Stomach (tissue), 9 donors: ENCODE measurements around the gene FBXO44. TPM values are rescaled to one million over a fixed set of nuclear protein-coding genes. Genes with fewer than 3 reads are reported as not detected.

Source experiments
- DNase-seq, 2 donors: peaks; one replicate each; pipeline versions ENCODE4 v3.0.0 to v3.0.0-alpha.2; 2013 to 2019
- H3K27ac ChIP-seq, 5 donors: fragments of 200-600 bp in 4 of 5; sonication (generic) in 4 of 5; one replicate each; pipeline ENCODE4 v1.5.1; 2013 to 2019; ENCODE audit warnings: mild to moderate bottlenecking in 1 of 5, moderate library complexity in 1 of 5
- H3K27me3 ChIP-seq, 3 donors: fragments of 200-600 bp; sonication (generic); one replicate each; pipeline ENCODE4 v1.5.1; 2017 to 2019; ENCODE audit warnings: mixed run types in 1 of 3
- H3K36me3 ChIP-seq, 4 donors: fragments of 200-600 bp; sonication (generic); 1 replicate in 3 of 4; 2 replicates in 1 of 4; pipeline ENCODE4 v1.5.1; 2016 to 2019
- H3K4me1 ChIP-seq, 4 donors: fragments of 200-600 bp; sonication (generic); one replicate each; pipeline ENCODE4 v1.5.1; 2016 to 2019
- H3K4me3 ChIP-seq, 4 donors: fragments of 200-600 bp; sonication (generic) in 3 of 4; one replicate each; pipeline ENCODE4 v1.5.1; 2016 to 2019; ENCODE audit warnings: mild to moderate bottlenecking in 1 of 4
- H3K9me3 ChIP-seq, 4 donors: fragments of 200-600 bp; sonication (generic); one replicate each; pipeline ENCODE4 v1.5.1; 2016 to 2019
- CTCF ChIP-seq, 7 experiments: fragments of 450-650 bp in 4 of 7; fragments of 200-600 bp in 3 of 7; sonication (generic) in 3 of 7; IDR thresholded peaks; one replicate each; pipeline ENCODE4 v1.5.1; 2016 to 2019; ENCODE audit warnings: antibody characterized with exemption in 7 of 7, control low read depth in 2 of 7, mild to moderate bottlenecking in 1 of 7
- EP300 ChIP-seq: sonication (generic); formaldehyde crosslinking; IDR thresholded peaks from one replicate; pipeline ENCODE4 v1.6.1; 2017; ENCODE audit warnings: antibody characterized with exemption
- POLR2A ChIP-seq, 4 donors: fragments of 450-650 bp; IDR thresholded peaks; one replicate each; pipeline ENCODE4 v1.6.1; 2016; ENCODE audit warnings: antibody characterized with exemption in 4 of 4, control low read depth in 2 of 4, mild to moderate bottlenecking in 1 of 4, moderate library complexity in 1 of 4
- POLR2AphosphoS5 ChIP-seq, 3 donors: sonication (generic); formaldehyde crosslinking; IDR thresholded peaks; one replicate each; pipeline ENCODE4 v1.6.1; 2016; ENCODE audit warnings: antibody characterized with exemption in 3 of 3
- WGBS, 5 donors: extraction: QIAGEN DNeasy Blood & Tissue Kit in 3 of 5; methylation state at CpG; one replicate each; pipeline versions ENCODE4 v1.1.5 to v1.1.7; 2013 to 2018; 5-methylcytosine and 5-hydroxymethylcytosine counted together
- intact Hi-C: fragments of 100-400 bp; cut with DNase I; formaldehyde crosslinking; loops from one replicate; pipeline ENCODE4 v1.15.1; 2023; ENCODE audit warnings: low total_unique reads
- polyA plus RNA-seq, 3 donors: library from polyadenylated mRNA; stranded (reverse); fragments of 200-250 nt; gene quantifications; one replicate each; pipeline ENCODE4 v1.2.3, GENCODE V29; 2013
- total RNA-seq, 5 donors: library from RNA; depleted of rRNA; stranded (reverse); fragments of >200 nt; gene quantifications; one replicate each; pipeline versions ENCODE4 v1.1.0 to v1.2.3, GENCODE V29; 2014 to 2016
- donor health status: healthy with polysubstance abuse.
- donor health status: Bipolar disorder and iron deficiency.
- donor health status: healthy.

The FBXO44 gene
- total and polyA plus RNA-seq, 8 donors: 3.6 to 54.8 (median 12.1) TPM

- DNase-seq: peak; percentile 82 to 89
- intact Hi-C loops: loop anchor here (5.0 kb wide), 1 partner anchor 77 kb away; no protein-coding TSS in a partner anchor
- 24 to 32% (median 30%) methylated on average over 8 of the region's 8 CpGs for WGBS, 5 donors
These were observed 8.9 kb upstream of the FBXO44 start for GRCh38 chr1:11645670-11646265.

GRCh38 chr1:11646317-11646716 lies 8.4 kb upstream of the FBXO44 start:
- TF ChIP-seq CTCF (IDR thresholded peaks at IDR 0.05) (no peak), POLR2A (IDR thresholded peaks at IDR 0.05) (no peak), POLR2AphosphoS5 (IDR thresholded peaks at IDR 0.05) (no peak), EP300 (no peak)
- H3K9me3 ChIP-seq: no peaks in the 10 kb centered on the region
- no peak for DNase-seq
- peaks cover 0 to 65% (median 20%) of the 10 kb centered on the region in 3 donors for H3K27me3 ChIP-seq
- 80 to 89% (median 85%) methylated on average over 9 of the region's 9 CpGs for WGBS, 5 donors
- H3K36me3 ChIP-seq: no peaks in the 10 kb centered on the region
- H3K4me3 ChIP-seq: no peak overlapping the region
- intact Hi-C loops: loop anchor here (5.0 kb wide), 1 partner anchor 76 kb away; no protein-coding TSS in a partner anchor
- peaks cover 31 to 33% (median 32%) of the 10 kb centered on the region in 4 donors for H3K4me1 ChIP-seq
- H3K27ac ChIP-seq: no peak overlapping the region

More at GRCh38 chr1:11645670-11646265, 8.9 kb upstream of the FBXO44 start:
- H3K9me3 ChIP-seq: no peaks in the 10 kb centered on the region
- TF ChIP-seq CTCF (IDR thresholded peaks at IDR 0.05) (peak in 5 of 7 experiments; percentile 24 to 72 (median 49)), EP300 (no peak), POLR2A (IDR thresholded peaks at IDR 0.05) (no peak)
- H3K27me3 ChIP-seq: peaks cover 0 to 66% (median 20%) of the 10 kb centered on the region in 3 donors
- no peak overlapping the region for H3K4me3 ChIP-seq
- peaks cover 28 to 30% (median 29%) of the 10 kb centered on the region in 4 donors for H3K4me1 ChIP-seq
- no peaks in the 10 kb centered on the region for H3K36me3 ChIP-seq
- H3K27ac ChIP-seq: no peak overlapping the region

GRCh38 chr1:11647333-11647732 lies 7.3 kb upstream of the FBXO44 start:
- DNase-seq: no peak
- H3K4me1 ChIP-seq: peaks cover 31 to 33% (median 32%) of the 10 kb centered on the region in 4 donors
- H3K27me3 ChIP-seq: peaks cover 0 to 55% (median 20%) of the 10 kb centered on the region in 3 donors
- WGBS, 5 donors: 73 to 87% (median 85%) methylated on average over 7 of the region's 7 CpGs
- intact Hi-C loops: loop anchor here (5.0 kb wide), 1 partner anchor 75 kb away; no protein-coding TSS in a partner anchor
- H3K4me3 ChIP-seq: no peak overlapping the region
- no peaks in the 10 kb centered on the region for H3K9me3 ChIP-seq
- no peaks in the 10 kb centered on the region for H3K36me3 ChIP-seq
- TF ChIP-seq EP300 (no peak), POLR2AphosphoS5 (IDR thresholded peaks at IDR 0.05) (no peak), POLR2A (IDR thresholded peaks at IDR 0.05) (no peak), CTCF (IDR thresholded peaks at IDR 0.05) (no peak)
- H3K27ac ChIP-seq: no peak overlapping the region

- TF ChIP-seq POLR2AphosphoS5 (IDR thresholded peaks at IDR 0.05) (no peak), EP300 (no peak), POLR2A (IDR thresholded peaks at IDR 0.05) (no peak), CTCF (IDR thresholded peaks at IDR 0.05) (no peak)
- no peak overlapping the region for H3K27ac ChIP-seq
- WGBS, 5 donors: 43 to 69% (median 52%) methylated on average over 6 of the region's 6 CpGs
- peaks cover 0 to 55% (median 20%) of the 10 kb centered on the region in 3 donors for H3K27me3 ChIP-seq
- H3K9me3 ChIP-seq: no peaks in the 10 kb centered on the region
- no peaks in the 10 kb centered on the region for H3K36me3 ChIP-seq
- peaks cover 31 to 35% (median 32%) of the 10 kb centered on the region in 4 donors for H3K4me1 ChIP-seq
- intact Hi-C loops: loop anchor here (5.0 kb wide), 1 partner anchor 74 kb away; no protein-coding TSS in a partner anchor
- peak in 1 of 2 donors; percentile 58 for DNase-seq
- H3K4me3 ChIP-seq: no peak overlapping the region
These were observed 6.6 kb upstream of the FBXO44 start for GRCh38 chr1:11648039-11648438.
